H9 (cell line): ENCODE results near the gene ULK3. TPM values are rescaled to one million over a fixed set of nuclear protein-coding genes. Genes with fewer than 3 reads are reported as not detected.

Experiments
- DNase-seq: peaks from one replicate; pipeline ENCODE4 v3.0.0-alpha.2; 2017
- H2AFZ ChIP-seq: one replicate; pipeline ENCODE4 v1.6.1; 2013; ENCODE audit warnings: mild to moderate bottlenecking, low read length, control low read depth, moderate library complexity
- H2AK5ac ChIP-seq: 2 replicates; pipeline ENCODE4 v1.6.1; 2013; ENCODE audit warnings: low read length, control low read depth, mixed read lengths; ENCODE audit not compliant: insufficient read length
- H2BK120ac ChIP-seq: one replicate; pipeline ENCODE4 v1.6.1; 2013; ENCODE audit warnings: low read depth, mild to moderate bottlenecking, low read length, control low read depth, inconsistent platforms; ENCODE audit not compliant: poor library complexity, severe bottlenecking
- H2BK12ac ChIP-seq: 2 replicates; pipeline ENCODE4 v1.6.1; 2013; ENCODE audit warnings: low read length, control low read depth, mixed read lengths, low read depth; ENCODE audit not compliant: insufficient read length
- H2BK15ac ChIP-seq: 2 replicates; pipeline ENCODE4 v1.6.1; 2013; ENCODE audit warnings: low read depth, low read length, control low read depth
- H2BK20ac ChIP-seq: one replicate; pipeline ENCODE4 v1.6.1; 2013; ENCODE audit warnings: low read depth, mild to moderate bottlenecking, low read length, control low read depth, inconsistent platforms; ENCODE audit not compliant: poor library complexity, severe bottlenecking
- H2BK5ac ChIP-seq: 2 replicates; pipeline ENCODE4 v1.6.1; 2013; ENCODE audit warnings: low read length, control low read depth, mixed read lengths; ENCODE audit not compliant: insufficient read length
- H3K14ac ChIP-seq: 2 replicates; pipeline ENCODE4 v1.6.1; 2013; ENCODE audit warnings: low read length, control low read depth; ENCODE audit not compliant: insufficient read depth
- H3K18ac ChIP-seq: 2 replicates; pipeline ENCODE4 v1.6.1; 2013; ENCODE audit warnings: low read depth, mild to moderate bottlenecking, mixed read lengths, low read length, control low read depth; ENCODE audit not compliant: insufficient read length
- H3K23ac ChIP-seq: 2 replicates; pipeline ENCODE4 v1.6.1; 2013; ENCODE audit warnings: low read length, control low read depth, mixed read lengths, low read depth; ENCODE audit not compliant: insufficient read length
- H3K23me2 ChIP-seq: 2 replicates; pipeline ENCODE4 v1.6.1; 2013; ENCODE audit warnings: low read depth, mild to moderate bottlenecking, mixed read lengths, low read length, control low read depth; ENCODE audit not compliant: insufficient read length, poor library complexity, severe bottlenecking
- H3K27ac ChIP-seq: 2 replicates; pipeline ENCODE4 v1.5.1; 2013; ENCODE audit warnings: low read length, control low read depth, mixed read lengths, low read depth; ENCODE audit not compliant: insufficient read length
- H3K27me3 ChIP-seq: 2 replicates; pipeline ENCODE4 v1.6.1; 2013; ENCODE audit warnings: low read length, control low read depth, inconsistent platforms; ENCODE audit not compliant: insufficient read depth
- H3K4ac ChIP-seq: 2 replicates; pipeline ENCODE4 v1.6.1; 2013; ENCODE audit warnings: low read depth, mild to moderate bottlenecking, control low read depth, inconsistent platforms, low read length, moderate library complexity
- H3K4me1 ChIP-seq: 2 replicates; pipeline ENCODE4 v1.6.1; 2013; ENCODE audit warnings: low read length, control low read depth, inconsistent platforms; ENCODE audit not compliant: insufficient read depth
- H3K4me2 ChIP-seq: 2 replicates; pipeline ENCODE4 v1.6.1; 2013; ENCODE audit warnings: low read length, control low read depth, mixed read lengths; ENCODE audit not compliant: insufficient read length, insufficient read depth
- H3K56ac ChIP-seq: 2 replicates; pipeline ENCODE4 v1.6.1; 2013; ENCODE audit warnings: low read depth, mild to moderate bottlenecking, mixed read lengths, low read length, control low read depth; ENCODE audit not compliant: insufficient read length
- H3K79me1 ChIP-seq: 2 replicates; pipeline ENCODE4 v1.6.1; 2013; ENCODE audit warnings: low read depth, mild to moderate bottlenecking, moderate library complexity, low read length, control low read depth, inconsistent platforms; ENCODE audit not compliant: insufficient read depth, poor library complexity, severe bottlenecking
- H3K79me2 ChIP-seq: 2 replicates; pipeline ENCODE4 v1.6.1; 2013; ENCODE audit warnings: low read length, control low read depth, inconsistent platforms; ENCODE audit not compliant: insufficient read depth
- H3K9ac ChIP-seq: 2 replicates; pipeline ENCODE4 v1.6.1; 2013; ENCODE audit warnings: low read length, control low read depth, mixed read lengths; ENCODE audit not compliant: insufficient read length; ENCODE audit errors: extremely low read depth
- H3K9me3 ChIP-seq: one replicate; pipeline ENCODE4 v1.6.1; 2013; ENCODE audit warnings: low read depth, low read length, inconsistent platforms; ENCODE audit not compliant: control insufficient read depth
- H3T11ph ChIP-seq: one replicate; pipeline ENCODE4 v1.6.1; 2013; ENCODE audit warnings: mild to moderate bottlenecking, low read length, control low read depth, inconsistent platforms
- H4K20me1 ChIP-seq: one replicate; pipeline ENCODE4 v1.6.1; 2013; ENCODE audit not compliant: control insufficient read depth, insufficient read length, insufficient read depth
- H4K5ac ChIP-seq: 2 replicates; pipeline ENCODE4 v1.6.1; 2013; ENCODE audit warnings: low read depth, mild to moderate bottlenecking, mixed read lengths, low read length, control low read depth; ENCODE audit not compliant: insufficient read length
- H4K8ac ChIP-seq: replicated peaks from 2 replicates; pipeline ENCODE4 v1.6.1; 2013; ENCODE audit warnings: low read length, control low read depth, mixed read lengths, low read depth; ENCODE audit not compliant: insufficient read length
- H4K91ac ChIP-seq: 2 replicates; pipeline ENCODE4 v1.6.1; 2013; ENCODE audit warnings: low read depth, mild to moderate bottlenecking, moderate library complexity, mixed read lengths, low read length, control low read depth; ENCODE audit not compliant: insufficient read length
- H3K27ac Mint-ChIP-seq, 3 experiments: 2 replicates in 2 of 3; 3 replicates in 1 of 3; pipeline ENCODE4 v1.8.0; 2020 to 2021; ENCODE audit warnings: mixed read lengths in 3 of 3, mild to moderate bottlenecking in 1 of 3, moderate library complexity in 1 of 3
- H3K27me3 Mint-ChIP-seq: 2 replicates; pipeline ENCODE4 v1.8.0; 2021; ENCODE audit warnings: low read depth, mild to moderate bottlenecking, moderate library complexity, mixed read lengths
- H3K36me3 Mint-ChIP-seq, 3 experiments: 2 replicates in 2 of 3; 3 replicates in 1 of 3; pipeline ENCODE4 v1.8.0; 2020 to 2021; ENCODE audit warnings: low read depth in 3 of 3, mixed read lengths in 3 of 3; ENCODE audit not compliant: insufficient read depth in 1 of 3
- H3K4me1 Mint-ChIP-seq, 2 experiments: 2 replicates each; pipeline ENCODE4 v1.8.0; 2020; ENCODE audit warnings: mixed read lengths in 2 of 2
- H3K4me3 Mint-ChIP-seq, 2 experiments: 2 replicates in 1 of 2; 3 replicates in 1 of 2; pipeline ENCODE4 v1.8.0; 2020 to 2021; ENCODE audit warnings: mild to moderate bottlenecking in 2 of 2, mixed read lengths in 2 of 2, moderate library complexity in 1 of 2
- H3K9me3 Mint-ChIP-seq, 2 experiments: 2 replicates in 1 of 2; 3 replicates in 1 of 2; pipeline ENCODE4 v1.8.0; 2020; ENCODE audit warnings: mild to moderate bottlenecking in 2 of 2, mixed read lengths in 2 of 2, moderate library complexity in 1 of 2
- CTCF ChIP-seq: fragments of 200-600 bp; sonication (generic); conservative IDR thresholded peaks from 3 replicates; pipeline ENCODE4 v1.8.0; 2021; ENCODE audit warnings: antibody characterized with exemption, mild to moderate bottlenecking
- WGBS: extraction: QIAGEN DNeasy Blood & Tissue Kit; methylation state at CpG from one replicate; pipeline ENCODE4 v1.1.7; 2013; ENCODE audit warnings: missing lambda C conversion rate, low lambda C conversion rate, mixed read lengths; ENCODE audit not compliant: insufficient read length; ENCODE audit errors: extremely low coverage; 5-methylcytosine and 5-hydroxymethylcytosine counted together
- total RNA-seq: library from RNA; stranded (reverse); gene quantifications from 2 replicates; pipeline ENCODE4 v1.2.1, GENCODE V29; 2021

Gene ULK3
- total RNA-seq, 1 experiment from 2014 or later = 34.0 TPM

- Histone ChIP-seq H2BK5ac (no peak overlapping the region), H2BK20ac (no peak overlapping the region), H3K27ac (no peak overlapping the region), H3K4me2 (no peak overlapping the region), H2BK120ac (no peak overlapping the region), H3K9me3 (no peaks in the 10 kb centered on the region), H2BK12ac (no peak overlapping the region), H3K79me2 (no peaks in the 10 kb centered on the region), H3K14ac (no peak overlapping the region), H3K23ac (no peak overlapping the region), H3K18ac (no peak overlapping the region), H3K4me1 (no peaks in the 10 kb centered on the region; the same call in 1 of the 2 replicates), H3K4ac (no peak overlapping the region), H2AK5ac (no peak overlapping the region), H2AFZ (no peak overlapping the region), H4K91ac (no peak overlapping the region), H3K79me1 (no peaks in the 10 kb centered on the region), H3T11ph (no peak overlapping the region), H4K8ac (no peak overlapping the region), H4K5ac (no peak overlapping the region), H2BK15ac (no peak overlapping the region), H3K9ac (no peak overlapping the region), H3K56ac (no peak overlapping the region), H4K20me1 (no peaks in the 10 kb centered on the region), H3K27me3 (no peaks in the 10 kb centered on the region), H3K23me2 (peaks cover 6% of the 10 kb centered on the region)
- Mint-ChIP-seq H3K27ac (peak overlapping the region in 1 of 3 experiments; percentile 65; a peak in 2 of 7 replicates), H3K4me3 (no peak overlapping the region), H3K4me1 (peaks cover 18 to 30% of the 10 kb centered on the region in 2 experiments), H3K9me3 (no peaks in the 10 kb centered on the region), H3K36me3 (peaks cover 10 to 54% (median 42%) of the 10 kb centered on the region in 3 experiments), H3K27me3 (no peaks in the 10 kb centered on the region)
- no CpG with 5 or more reads among the region's 4 CpGs for WGBS
- no peak for DNase-seq
- no peak for TF ChIP-seq CTCF
These were observed 2.6 kb upstream of the ULK3 start for GRCh38 chr15:74845581-74845980.
